AG04449 (cell line): ENCODE data around the gene ZRANB1.
A peak's percentile ranks its signal among the peaks of the same experiment; 100 is the strongest.

Source experiments
- CTCF ChIA-PET: fragments of 350-600 bp; formaldehyde crosslinking; extraction: SDS; loops from one replicate; lab custom pipeline; 2021; ENCODE audit warnings: antibody characterized with exemption; lab: Yijun Ruan, JAX
- POLR2A ChIA-PET: fragments of 400-600, 350-600 bp; formaldehyde crosslinking; extraction: SDS; loops from one replicate; lab custom pipeline; 2020; ENCODE audit warnings: antibody characterized with exemption, inconsistent platforms; lab: Yijun Ruan, JAX
- DNase-seq: peaks from one replicate; pipeline ENCODE4 v3.0.0-alpha.2; 2010; ENCODE audit warnings: low read depth, low spot score
- H3K4me3 ChIP-seq: 2 replicates; pipeline ENCODE4 v1.5.1; 2011; ENCODE audit warnings: low read depth, mild to moderate bottlenecking, control low read depth, low read length
- TF ChIP-seq, protein P1 (sequence below): IDR thresholded peaks from one replicate; pipeline ENCODE4 v1.5.1; 2011; ENCODE audit warnings: mild to moderate bottlenecking, moderate library complexity, low read length, control low read depth, inconsistent platforms; ENCODE audit not compliant: insufficient read depth; ENCODE audit errors: missing control alignments

The ZRANB1 gene

DNA sequence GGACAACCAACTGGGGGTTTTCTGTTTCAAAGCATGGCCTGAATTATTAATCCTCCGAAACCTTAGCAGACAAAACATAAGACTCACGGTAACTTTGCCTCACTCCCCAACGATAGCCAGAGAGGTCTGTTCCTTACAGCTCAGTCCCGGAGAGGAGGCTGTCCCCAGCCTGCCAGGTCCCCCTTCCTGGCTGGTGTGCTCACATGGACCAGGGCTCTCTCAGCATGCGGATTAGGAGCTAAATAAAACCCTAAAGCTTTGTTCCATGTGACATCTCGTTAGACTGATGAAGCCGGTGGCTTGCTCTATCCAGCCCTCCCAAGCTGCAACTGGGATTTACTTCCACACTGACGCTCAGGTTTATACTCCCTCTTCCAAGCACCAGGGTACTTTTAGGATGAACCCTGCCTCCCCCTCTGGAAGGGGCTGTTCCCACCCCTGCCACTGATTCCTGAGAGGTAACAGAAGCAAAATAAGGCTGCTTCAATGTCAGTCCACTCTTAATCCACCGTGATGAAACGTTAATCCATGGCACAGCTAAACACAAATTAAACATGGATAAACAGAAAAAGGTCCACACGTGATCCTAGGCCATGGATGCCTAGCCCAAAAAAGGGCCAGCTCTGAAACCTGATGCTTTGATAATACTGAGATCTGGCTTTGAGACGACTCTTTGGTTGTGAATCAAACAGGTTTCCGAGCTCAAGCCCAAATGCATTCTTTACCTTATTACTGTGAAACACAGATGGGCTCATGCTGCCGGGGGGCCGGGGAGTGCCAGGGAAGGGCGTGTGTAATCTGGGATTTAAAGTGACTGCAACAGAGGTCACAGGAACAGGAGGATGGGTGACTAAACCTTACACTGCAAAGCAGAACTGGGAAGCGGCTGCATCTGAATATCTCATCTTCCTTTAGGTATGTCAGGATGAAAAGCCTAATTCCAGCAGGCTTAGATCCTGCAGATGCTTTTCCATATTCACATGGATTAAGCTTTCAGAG lies 86.2 kb downstream of the ZRANB1 start:
- TF ChIP-seq, protein P1, sequence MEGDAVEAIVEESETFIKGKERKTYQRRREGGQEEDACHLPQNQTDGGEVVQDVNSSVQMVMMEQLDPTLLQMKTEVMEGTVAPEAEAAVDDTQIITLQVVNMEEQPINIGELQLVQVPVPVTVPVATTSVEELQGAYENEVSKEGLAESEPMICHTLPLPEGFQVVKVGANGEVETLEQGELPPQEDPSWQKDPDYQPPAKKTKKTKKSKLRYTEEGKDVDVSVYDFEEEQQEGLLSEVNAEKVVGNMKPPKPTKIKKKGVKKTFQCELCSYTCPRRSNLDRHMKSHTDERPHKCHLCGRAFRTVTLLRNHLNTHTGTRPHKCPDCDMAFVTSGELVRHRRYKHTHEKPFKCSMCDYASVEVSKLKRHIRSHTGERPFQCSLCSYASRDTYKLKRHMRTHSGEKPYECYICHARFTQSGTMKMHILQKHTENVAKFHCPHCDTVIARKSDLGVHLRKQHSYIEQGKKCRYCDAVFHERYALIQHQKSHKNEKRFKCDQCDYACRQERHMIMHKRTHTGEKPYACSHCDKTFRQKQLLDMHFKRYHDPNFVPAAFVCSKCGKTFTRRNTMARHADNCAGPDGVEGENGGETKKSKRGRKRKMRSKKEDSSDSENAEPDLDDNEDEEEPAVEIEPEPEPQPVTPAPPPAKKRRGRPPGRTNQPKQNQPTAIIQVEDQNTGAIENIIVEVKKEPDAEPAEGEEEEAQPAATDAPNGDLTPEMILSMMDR: no peak
- no peak for DNase-seq
- no peak overlapping the region for H3K4me3 ChIP-seq
- ChIA-PET CTCF (interaction anchor here (1.5 to 5.7 kb wide), 4 partner anchors 11 to 33 kb away, joined by 5 to 24 read pairs (median 8); no protein-coding TSS in a partner anchor), POLR2A (interaction anchor here (1.4 kb wide), 1 partner anchor 11 kb away, joined by 5 read pairs; no protein-coding TSS in a partner anchor)

DNA sequence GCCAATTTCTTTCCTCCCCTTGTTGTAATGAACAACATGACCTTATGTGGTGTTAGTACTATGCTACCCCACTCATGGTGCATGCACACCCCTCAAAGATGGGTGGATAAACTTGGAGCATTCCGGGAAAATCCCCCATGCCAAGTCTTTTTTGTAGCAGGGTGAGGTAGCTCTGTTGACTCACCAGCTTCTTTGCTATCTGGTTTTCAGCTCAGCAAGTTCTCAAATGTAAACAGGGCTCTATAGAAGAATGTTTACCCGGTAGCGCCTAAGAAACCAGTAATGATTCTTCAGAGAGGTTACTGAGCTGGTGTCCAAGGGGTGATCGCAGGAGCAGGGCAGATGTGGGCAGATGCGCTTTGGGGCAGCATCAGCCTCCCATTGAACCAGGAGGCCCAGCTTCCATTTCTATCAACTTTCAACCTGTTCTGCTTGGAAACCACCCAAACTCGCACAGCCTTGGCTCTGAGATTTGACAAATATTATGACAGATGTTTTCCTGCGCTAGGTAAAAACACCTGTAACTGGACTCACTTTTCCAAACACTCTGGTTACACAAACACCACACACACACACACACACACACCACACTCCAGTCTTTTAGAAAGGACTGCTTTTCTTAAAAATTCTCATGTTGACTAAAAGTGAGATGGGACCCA lies 87.8 kb downstream of the ZRANB1 start:
- no peak overlapping the region for H3K4me3 ChIP-seq
- ChIA-PET CTCF (interaction anchor here (1.1 to 5.7 kb wide), 5 partner anchors 10 to 37 kb away, joined by 3 to 24 read pairs (median 5); no protein-coding TSS in a partner anchor), POLR2A (no interaction called here)
- TF ChIP-seq, protein P1: no peak
- peak; percentile 42 for DNase-seq

DNA sequence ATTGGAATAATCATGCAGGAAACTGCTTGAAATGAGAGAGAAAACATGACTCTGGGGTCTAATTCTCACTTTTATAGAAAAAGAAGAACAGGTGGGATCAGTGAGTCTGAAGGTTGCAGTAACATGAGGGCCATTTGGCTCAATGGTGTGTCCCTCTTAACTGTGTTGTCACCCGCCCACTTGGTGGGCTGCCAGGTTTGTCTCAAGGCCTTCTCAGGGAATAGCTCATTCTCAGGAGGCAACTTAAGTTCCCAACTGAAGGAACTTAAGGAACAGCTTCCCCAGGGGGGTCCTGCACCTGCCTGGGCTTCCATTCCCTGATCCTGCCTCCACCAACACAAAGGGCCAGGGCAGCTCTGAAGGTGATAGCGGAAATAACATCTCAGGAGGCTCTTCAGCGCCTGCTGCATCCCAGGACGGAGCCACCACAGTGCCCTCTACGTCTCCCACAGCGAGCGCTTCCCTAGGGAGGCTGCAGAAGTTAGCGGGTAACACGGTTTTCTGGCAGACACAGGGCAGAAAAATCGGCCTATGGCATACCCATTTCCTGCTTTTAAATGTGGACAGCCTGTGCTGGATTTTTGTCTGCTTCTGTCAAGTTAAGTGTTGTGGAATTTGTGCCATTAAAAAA lies 88.8 kb downstream of the ZRANB1 start:
- POLR2A ChIA-PET: no interaction called here
- H3K4me3 ChIP-seq: no peak overlapping the region
- TF ChIP-seq, protein P1: no peak
- no peak for DNase-seq
- CTCF ChIA-PET: interaction anchor here (1.6 to 5.7 kb wide), 2 partner anchors 13 to 17 kb away, joined by 3 to 24 read pairs; no protein-coding TSS in a partner anchor

DNA sequence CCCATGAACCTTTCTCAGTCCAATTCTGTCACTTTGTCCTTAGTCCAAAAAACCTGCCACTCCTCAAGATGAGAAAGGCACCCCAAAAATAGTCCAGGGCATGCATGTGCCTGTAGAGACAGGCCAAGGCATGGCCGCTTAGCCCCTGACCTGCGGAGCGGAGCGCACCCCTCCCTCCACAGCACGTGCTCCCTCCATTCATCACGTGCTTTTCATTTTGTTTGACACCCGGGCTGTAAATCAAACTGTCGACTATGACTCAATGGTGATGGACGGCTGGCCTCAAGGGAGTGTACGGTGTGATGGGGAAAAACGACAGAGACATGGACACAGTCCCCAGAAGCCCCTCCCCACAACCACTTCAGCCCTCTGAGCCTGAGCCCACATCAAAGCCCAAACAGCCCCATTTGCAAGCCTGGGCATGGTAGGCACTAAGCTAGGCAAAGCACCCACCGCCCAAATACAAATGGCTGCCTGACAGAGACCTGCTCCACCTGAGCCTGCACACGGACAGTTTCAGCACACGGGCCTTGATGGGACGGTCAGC lies 90.6 kb downstream of the ZRANB1 start:
- no peak for DNase-seq
- TF ChIP-seq, protein P1: no peak
- POLR2A ChIA-PET: no interaction called here
- H3K4me3 ChIP-seq: no peak overlapping the region
- CTCF ChIA-PET: interaction anchor here (1.9 to 8.1 kb wide), 2 partner anchors 14 to 31 kb away, joined by 5 to 88 read pairs; no protein-coding TSS in a partner anchor

DNA sequence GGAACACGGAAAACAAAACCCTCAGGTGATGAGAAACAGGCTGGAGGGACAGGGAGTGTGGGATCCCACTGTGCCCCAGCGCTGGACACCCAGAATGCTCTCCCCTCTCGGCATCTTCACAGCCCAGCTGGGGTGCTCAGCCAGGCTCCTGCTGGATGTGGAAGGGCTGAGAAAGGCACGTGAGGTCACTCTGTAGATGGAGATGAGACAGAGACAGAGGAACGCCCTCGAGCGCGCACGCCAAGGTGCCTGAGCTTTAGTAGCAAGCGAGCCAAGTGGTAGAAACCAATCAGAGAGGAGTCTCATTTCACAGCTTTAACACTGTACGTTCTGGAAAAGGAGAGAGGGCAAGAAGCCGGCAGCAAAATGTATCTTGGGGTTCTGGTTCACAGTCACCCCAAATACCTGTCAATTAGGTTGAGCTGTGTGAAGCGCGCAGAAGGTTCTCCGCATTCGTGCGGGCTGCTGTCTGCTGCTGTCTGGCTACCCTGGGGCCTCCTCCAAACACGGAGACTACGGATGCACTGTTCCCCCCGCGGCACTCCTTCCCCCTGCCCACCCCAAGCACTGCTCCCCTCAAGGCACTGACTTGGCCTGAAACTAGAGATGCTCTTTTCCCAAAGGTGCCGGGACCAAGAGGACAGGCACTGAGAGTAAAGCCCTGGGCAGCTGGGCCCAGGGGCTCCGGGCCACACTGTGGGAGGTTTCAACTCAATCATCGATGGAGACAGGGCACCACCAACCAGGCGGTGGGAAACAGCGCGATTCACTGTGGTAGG lies 91.4 kb downstream of the ZRANB1 start:
- ChIA-PET CTCF (interaction anchor here (1.6 to 8.1 kb wide), 4 partner anchors 13 to 52 kb away, joined by 3 to 88 read pairs (median 6); no protein-coding TSS in a partner anchor), POLR2A (no interaction called here)
- TF ChIP-seq, protein P1: no peak
- no peak overlapping the region for H3K4me3 ChIP-seq
- DNase-seq: no peak
